IMR-90 (cell line): ENCODE measurements around the gene CDYL2. TPM values are rescaled to one million over a fixed set of nuclear protein-coding genes. Genes with fewer than 3 reads are reported as not detected.
"Not testable (repeated sequence)": the region's sequence is repeated elsewhere in the genome, so short reads cannot be mapped to it uniquely, and the experiment has no call there.

Experiments
- ATAC-seq: fragments of 200-7000 bp; cut with Tn5 transposase; 2 replicates; pipeline ENCODE4 v1.9.1; 2020; ENCODE audit warnings: low read depth, mild to moderate bottlenecking, moderate library complexity
- BruUV-seq: library from RNA; stranded (reverse); fragments of 400-500 nt; replicated peaks from 2 replicates; lab custom pipeline; 2021; lab: Mats Ljungman, UMichigan
- CTCF ChIA-PET: fragments of 300-600 bp; formaldehyde crosslinking; extraction: SDS; loops from one replicate; lab custom pipeline; 2021; ENCODE audit warnings: antibody characterized with exemption; lab: Yijun Ruan, JAX
- POLR2A ChIA-PET: fragments of 300-600 bp; sonication (Branson Sonifier 250); formaldehyde crosslinking; loops from one replicate; lab custom pipeline; 2022; ENCODE audit warnings: antibody characterized with exemption; ENCODE audit not compliant: unreplicated experiment; lab: Charles Lee
- DNase-seq: peaks from one replicate; pipeline ENCODE4 v3.0.0; 2013
- H2AFZ ChIP-seq: replicated peaks from 2 replicates; pipeline ENCODE3; 2013; ENCODE audit warnings: low read length, mild to moderate bottlenecking; ENCODE audit not compliant: poor library complexity
- H2AK5ac ChIP-seq: 2 replicates; pipeline ENCODE4 v1.6.1; 2013; ENCODE audit warnings: low read depth, low read length, inconsistent platforms
- H2AK9ac ChIP-seq: replicated peaks from 2 replicates; pipeline ENCODE3; 2013; ENCODE audit warnings: mild to moderate bottlenecking, low read depth, low read length, moderate library complexity; ENCODE audit not compliant: poor library complexity
- H2BK120ac ChIP-seq: 2 replicates; pipeline ENCODE4 v1.6.1; 2013; ENCODE audit warnings: low read depth, low read length, inconsistent platforms
- H2BK15ac ChIP-seq: 3 replicates; pipeline ENCODE4 v1.6.1; 2013; ENCODE audit warnings: low read depth, low read length, inconsistent platforms
- H2BK20ac ChIP-seq: 2 replicates; pipeline ENCODE4 v1.6.1; 2013; ENCODE audit warnings: low read depth, mild to moderate bottlenecking, inconsistent platforms, low read length, moderate library complexity
- H2BK5ac ChIP-seq: 2 replicates; pipeline ENCODE4 v1.6.1; 2013; ENCODE audit warnings: mild to moderate bottlenecking, low read depth, low read length, inconsistent platforms; ENCODE audit not compliant: poor library complexity, severe bottlenecking
- H3K14ac ChIP-seq: replicated peaks from 2 replicates; pipeline ENCODE4 v1.6.1; 2013; ENCODE audit warnings: low read depth, low read length, inconsistent platforms
- H3K18ac ChIP-seq: 2 replicates; pipeline ENCODE4 v1.6.1; 2013; ENCODE audit warnings: low read depth, low read length, control low read depth
- H3K23ac ChIP-seq: 2 replicates; pipeline ENCODE4 v1.6.1; 2013; ENCODE audit warnings: low read depth, low read length, inconsistent platforms
- H3K27ac ChIP-seq: 2 replicates; pipeline ENCODE4 v1.5.1; 2013; ENCODE audit warnings: mild to moderate bottlenecking, control low read depth, low read length; ENCODE audit not compliant: insufficient read depth
- H3K27me3 ChIP-seq: 2 replicates; pipeline ENCODE4 v1.6.1; 2013; ENCODE audit warnings: low read length; ENCODE audit not compliant: control insufficient read depth, insufficient read depth
- H3K36me3 ChIP-seq: 2 replicates; pipeline ENCODE4 v1.6.1; 2013; ENCODE audit warnings: low read length, mixed read lengths; ENCODE audit not compliant: control insufficient read depth, insufficient read depth
- H3K4ac ChIP-seq: 2 replicates; pipeline ENCODE4 v1.6.1; 2013; ENCODE audit warnings: low read depth, low read length, inconsistent platforms
- H3K4me1 ChIP-seq: 2 replicates; pipeline ENCODE4 v1.6.1; 2013; ENCODE audit warnings: low read length, mixed read lengths; ENCODE audit not compliant: control insufficient read depth, insufficient read depth
- H3K4me2 ChIP-seq: 2 replicates; pipeline ENCODE4 v1.6.1; 2013; ENCODE audit warnings: low read depth, mild to moderate bottlenecking, control low read depth, low read length, moderate library complexity
- H3K4me3 ChIP-seq: 2 replicates; pipeline ENCODE4 v1.5.1; 2013; ENCODE audit warnings: low read depth, mild to moderate bottlenecking, control low read depth, low read length, moderate library complexity; ENCODE audit not compliant: insufficient read depth
- H3K56ac ChIP-seq: 2 replicates; pipeline ENCODE4 v1.6.1; 2013; ENCODE audit warnings: low read length, inconsistent platforms; ENCODE audit not compliant: insufficient read depth; ENCODE audit errors: extremely low read depth
- H3K79me1 ChIP-seq, 2 experiments: 2 replicates each; pipeline ENCODE4 v1.6.1; 2013; ENCODE audit warnings: low read length in 2 of 2, inconsistent platforms in 1 of 2, low read depth in 1 of 2
- H3K9ac ChIP-seq: 2 replicates; pipeline ENCODE4 v1.6.1; 2013; ENCODE audit warnings: low read depth, low read length, control low read depth
- H3K9me1 ChIP-seq: 2 replicates; pipeline ENCODE4 v1.6.1; 2013; ENCODE audit warnings: low read length, inconsistent platforms; ENCODE audit not compliant: insufficient read depth
- H3K9me3 ChIP-seq: 2 replicates; pipeline ENCODE4 v1.6.1; 2013; ENCODE audit warnings: low read length; ENCODE audit not compliant: control insufficient read depth, insufficient read depth
- H4K20me1 ChIP-seq: 2 replicates; pipeline ENCODE4 v1.6.1; 2013; ENCODE audit warnings: low read length, inconsistent platforms; ENCODE audit not compliant: insufficient read depth
- H4K5ac ChIP-seq: 2 replicates; pipeline ENCODE4 v1.6.1; 2013; ENCODE audit warnings: mild to moderate bottlenecking, low read depth, low read length, control low read depth
- H4K8ac ChIP-seq, 2 experiments: 2 replicates each; pipeline ENCODE4 v1.6.1; 2013; ENCODE audit warnings: low read depth in 2 of 2, low read length in 2 of 2, control low read depth in 1 of 2, inconsistent platforms in 1 of 2
- H4K91ac ChIP-seq: 2 replicates; pipeline ENCODE4 v1.6.1; 2013; ENCODE audit warnings: low read depth, low read length, inconsistent platforms; ENCODE audit not compliant: insufficient read depth
- WGBS, 2 experiments: methylation state at CpG; one replicate each; pipeline versions ENCODE4 v1.1.5 to v1.1.7; 2013; ENCODE audit warnings: missing lambda C conversion rate in 2 of 2; ENCODE audit not compliant: insufficient read length in 1 of 2; ENCODE audit errors: extremely low coverage in 2 of 2; 5-methylcytosine and 5-hydroxymethylcytosine counted together
- dilution Hi-C: fragments of 300-500 bp; cut with HindIII; formaldehyde crosslinking; loops from one replicate; pipeline ENCODE4 v1.14.3; 2018; ENCODE audit warnings: low sequenced_read_pairs; ENCODE audit not compliant: unreplicated experiment
- in situ Hi-C: fragments of 300-500 bp; cut with MboI; formaldehyde crosslinking; loops from 3 replicates; pipeline ENCODE4 v1.14.3; 2019; ENCODE audit warnings: low sequenced_read_pairs, inconsistent platforms, mixed read lengths
- intact Hi-C: fragments of 100-400 bp; cut with micrococcal nuclease; formaldehyde crosslinking; loops from 2 replicates; pipeline ENCODE4 v1.10.0; 2022
- polyA plus RNA-seq, 3 experiments: library from polyadenylated mRNA; depleted of rRNA; stranded (reverse); fragments of >200 nt; gene quantifications; 2 replicates each; pipeline ENCODE4 v1.2.3, GENCODE V29; 2012; ENCODE audit warnings: low replicate concordance in 1 of 3
- total RNA-seq: library from RNA; depleted of rRNA; stranded (reverse); fragments of >200 nt; gene quantifications from 2 replicates; pipeline ENCODE4 v1.2.3, GENCODE V29; 2012

CDYL2 gene
- total and polyA plus RNA-seq, 2 of the 4 experiments (the other 2 are of a cell fraction) = 1.2 to 3.9 TPM

- H2BK120ac ChIP-seq, H2BK20ac ChIP-seq, H4K20me1 ChIP-seq, H3K27ac ChIP-seq, H3K9me1 ChIP-seq, H2AFZ ChIP-seq, H3K79me1 ChIP-seq, H2AK5ac ChIP-seq, H3K4ac ChIP-seq, H3K4me1 ChIP-seq, H3K9me3 ChIP-seq, in situ Hi-C loops, dilution Hi-C loops, H4K91ac ChIP-seq, H3K4me3 ChIP-seq, H3K36me3 ChIP-seq, H3K18ac ChIP-seq, H2AK9ac ChIP-seq, H3K56ac ChIP-seq, H3K23ac ChIP-seq, H3K14ac ChIP-seq, H3K27me3 ChIP-seq, CTCF ChIA-PET, ATAC-seq, H4K5ac ChIP-seq, H2BK15ac ChIP-seq, BruUV-seq, POLR2A ChIA-PET, H4K8ac ChIP-seq, H3K4me2 ChIP-seq, DNase-seq, intact Hi-C loops, H2BK5ac ChIP-seq, H3K9ac ChIP-seq: not testable (repeated sequence)
- 92% methylated on average over 9 of the region's 29 CpGs; no CpG with 5 or more reads in 1 of the 2 experiments for WGBS, 2 experiments
These were observed 77.2 kb downstream of the CDYL2 start for GRCh38 chr16:80727066-80727763.
